HFF-Myc (cell line): Measurements from ENCODE around the gene ZDBF2.

Experiments used
- DNase-seq: peaks from one replicate; pipeline ENCODE4 v3.0.0-alpha.2; 2011; ENCODE audit warnings: low read depth; ENCODE audit errors: extremely low read depth
- H3K4me3 ChIP-seq: replicated peaks from 2 replicates; pipeline ENCODE4 v1.5.1; 2011; ENCODE audit warnings: low read depth, mild to moderate bottlenecking, control low read depth, low read length
- CTCF ChIP-seq: IDR thresholded peaks from 2 replicates; pipeline ENCODE4 v1.5.1; 2012; ENCODE audit warnings: mild to moderate bottlenecking, low read depth, low read length, control low read depth; ENCODE audit errors: missing control alignments

Gene ZDBF2

GRCh38 chr2:206323486-206323885 lies 49.0 kb downstream of the ZDBF2 start:
- DNase-seq = no peak
- H3K4me3 ChIP-seq = no peak overlapping the region
- TF ChIP-seq CTCF = no peak

- no peak overlapping the region for H3K4me3 ChIP-seq
- TF ChIP-seq CTCF = no peak
- DNase-seq = no peak
Observed at GRCh38 chr2:206324869-206325268, 50.4 kb downstream of the ZDBF2 start.

GRCh38 chr2:206328974-206329373 lies 54.5 kb downstream of the ZDBF2 start:
- H3K4me3 ChIP-seq = no peak overlapping the region
- no peak for TF ChIP-seq CTCF
- no peak for DNase-seq

GRCh38 chr2:206336861-206337260 lies 62.4 kb downstream of the ZDBF2 start:
- H3K4me3 ChIP-seq = no peak overlapping the region
- no peak for TF ChIP-seq CTCF
- DNase-seq = no peak

GRCh38 chr2:206337956-206338355 lies 63.5 kb downstream of the ZDBF2 start:
- no peak overlapping the region for H3K4me3 ChIP-seq
- no peak for TF ChIP-seq CTCF
- no peak for DNase-seq

- no peak for DNase-seq
- H3K4me3 ChIP-seq = no peak overlapping the region
- TF ChIP-seq CTCF = no peak
Observed at GRCh38 chr2:206341396-206341795, 66.9 kb downstream of the ZDBF2 start.

GRCh38 chr2:206343144-206343543 lies 68.7 kb downstream of the ZDBF2 start:
- TF ChIP-seq CTCF = no peak
- H3K4me3 ChIP-seq = no peak overlapping the region
- no peak for DNase-seq
